ENCODE results near the gene SEPTIN14.

DNA sequence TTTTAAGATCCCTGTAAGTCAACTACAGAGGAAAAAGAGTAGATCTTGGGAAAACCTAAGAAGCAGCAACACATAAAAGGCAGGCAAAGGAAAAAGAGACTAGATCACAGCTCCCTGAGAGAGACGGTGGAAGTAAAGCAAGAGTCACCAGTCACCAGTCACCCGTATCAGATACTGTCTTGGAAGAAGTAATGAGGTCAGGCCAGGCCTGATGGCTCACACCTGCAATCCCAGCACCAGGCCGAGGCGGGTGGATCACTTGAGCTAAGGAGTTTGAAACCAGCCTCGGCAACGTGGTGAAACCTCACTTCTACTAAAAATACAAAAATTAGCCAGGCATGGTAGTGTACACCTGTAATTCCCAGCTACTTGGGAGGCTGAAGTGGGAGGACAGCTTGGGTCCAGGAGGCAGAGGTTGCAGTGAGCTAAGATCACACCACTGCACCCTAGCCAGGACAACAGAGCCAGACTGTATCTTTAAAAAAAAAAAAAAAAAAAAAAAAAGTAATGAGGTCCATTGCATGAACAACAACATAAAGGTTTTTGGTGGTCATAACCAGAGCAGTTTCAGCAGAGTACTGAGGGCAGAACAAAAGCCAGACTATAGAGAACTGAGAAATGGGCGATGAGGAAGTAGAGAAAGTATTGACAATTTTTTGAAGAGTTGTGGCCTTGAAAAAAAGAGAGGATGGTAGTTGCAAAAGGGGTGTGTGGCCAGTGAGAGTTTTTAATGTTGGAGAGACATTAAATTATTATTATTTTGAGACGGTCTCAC, 41.6 kb upstream of the SEPTIN14 start:
- TF ChIP-seq, protein P1, sequence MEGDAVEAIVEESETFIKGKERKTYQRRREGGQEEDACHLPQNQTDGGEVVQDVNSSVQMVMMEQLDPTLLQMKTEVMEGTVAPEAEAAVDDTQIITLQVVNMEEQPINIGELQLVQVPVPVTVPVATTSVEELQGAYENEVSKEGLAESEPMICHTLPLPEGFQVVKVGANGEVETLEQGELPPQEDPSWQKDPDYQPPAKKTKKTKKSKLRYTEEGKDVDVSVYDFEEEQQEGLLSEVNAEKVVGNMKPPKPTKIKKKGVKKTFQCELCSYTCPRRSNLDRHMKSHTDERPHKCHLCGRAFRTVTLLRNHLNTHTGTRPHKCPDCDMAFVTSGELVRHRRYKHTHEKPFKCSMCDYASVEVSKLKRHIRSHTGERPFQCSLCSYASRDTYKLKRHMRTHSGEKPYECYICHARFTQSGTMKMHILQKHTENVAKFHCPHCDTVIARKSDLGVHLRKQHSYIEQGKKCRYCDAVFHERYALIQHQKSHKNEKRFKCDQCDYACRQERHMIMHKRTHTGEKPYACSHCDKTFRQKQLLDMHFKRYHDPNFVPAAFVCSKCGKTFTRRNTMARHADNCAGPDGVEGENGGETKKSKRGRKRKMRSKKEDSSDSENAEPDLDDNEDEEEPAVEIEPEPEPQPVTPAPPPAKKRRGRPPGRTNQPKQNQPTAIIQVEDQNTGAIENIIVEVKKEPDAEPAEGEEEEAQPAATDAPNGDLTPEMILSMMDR (IDR thresholded peaks at IDR 0.05; ENCODE audit: poor library complexity, severe bottlenecking): no peak
- TF ChIP-seq TAF1 (IDR thresholded peaks at IDR 0.05; ENCODE audit: low read depth): no peak
- no peak for TF ChIP-seq EP300 (conservative IDR thresholded peaks at IDR 0.05; ENCODE audit: poor library complexity, severe bottlenecking)
- no peak for TF ChIP-seq POLR2AphosphoS5 (IDR thresholded peaks at IDR 0.05)
- TF ChIP-seq RAD21 (conservative IDR thresholded peaks at IDR 0.05): no peak
- TF ChIP-seq SMC3 (conservative IDR thresholded peaks at IDR 0.05; ENCODE audit: poor library complexity): no peak
- TF ChIP-seq, protein P2, sequence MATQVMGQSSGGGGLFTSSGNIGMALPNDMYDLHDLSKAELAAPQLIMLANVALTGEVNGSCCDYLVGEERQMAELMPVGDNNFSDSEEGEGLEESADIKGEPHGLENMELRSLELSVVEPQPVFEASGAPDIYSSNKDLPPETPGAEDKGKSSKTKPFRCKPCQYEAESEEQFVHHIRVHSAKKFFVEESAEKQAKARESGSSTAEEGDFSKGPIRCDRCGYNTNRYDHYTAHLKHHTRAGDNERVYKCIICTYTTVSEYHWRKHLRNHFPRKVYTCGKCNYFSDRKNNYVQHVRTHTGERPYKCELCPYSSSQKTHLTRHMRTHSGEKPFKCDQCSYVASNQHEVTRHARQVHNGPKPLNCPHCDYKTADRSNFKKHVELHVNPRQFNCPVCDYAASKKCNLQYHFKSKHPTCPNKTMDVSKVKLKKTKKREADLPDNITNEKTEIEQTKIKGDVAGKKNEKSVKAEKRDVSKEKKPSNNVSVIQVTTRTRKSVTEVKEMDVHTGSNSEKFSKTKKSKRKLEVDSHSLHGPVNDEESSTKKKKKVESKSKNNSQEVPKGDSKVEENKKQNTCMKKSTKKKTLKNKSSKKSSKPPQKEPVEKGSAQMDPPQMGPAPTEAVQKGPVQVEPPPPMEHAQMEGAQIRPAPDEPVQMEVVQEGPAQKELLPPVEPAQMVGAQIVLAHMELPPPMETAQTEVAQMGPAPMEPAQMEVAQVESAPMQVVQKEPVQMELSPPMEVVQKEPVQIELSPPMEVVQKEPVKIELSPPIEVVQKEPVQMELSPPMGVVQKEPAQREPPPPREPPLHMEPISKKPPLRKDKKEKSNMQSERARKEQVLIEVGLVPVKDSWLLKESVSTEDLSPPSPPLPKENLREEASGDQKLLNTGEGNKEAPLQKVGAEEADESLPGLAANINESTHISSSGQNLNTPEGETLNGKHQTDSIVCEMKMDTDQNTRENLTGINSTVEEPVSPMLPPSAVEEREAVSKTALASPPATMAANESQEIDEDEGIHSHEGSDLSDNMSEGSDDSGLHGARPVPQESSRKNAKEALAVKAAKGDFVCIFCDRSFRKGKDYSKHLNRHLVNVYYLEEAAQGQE (IDR thresholded peaks at IDR 0.05; ENCODE audit: borderline replicate concordance): no peak
- no peak for TF ChIP-seq EZH2 (IDR thresholded peaks at IDR 0.05; ENCODE audit: borderline replicate concordance, insufficient read depth, low read length, poor library complexity, severe bottlenecking)
- TF ChIP-seq MXI1 (conservative IDR thresholded peaks at IDR 0.05; ENCODE audit: poor library complexity, severe bottlenecking): no peak
